Measurements from ENCODE around the gene GARIN5B.

GRCh38 chr19:55410168-55410567 is 47.1 kb upstream of the GARIN5B start:
- TF ChIP-seq JUND (IDR thresholded peaks at IDR 0.05; ENCODE audit: low read length) (no peak), POLR2A (IDR thresholded peaks at IDR 0.05; ENCODE audit: control extremely low read depth in 1 of 2, low read depth in 2 of 2, low read length in 2 of 2) (no peak), CBX5 (IDR thresholded peaks at IDR 0.05; ENCODE audit: low read depth, low read length) (no peak)
- TF ChIP-seq, protein P1, sequence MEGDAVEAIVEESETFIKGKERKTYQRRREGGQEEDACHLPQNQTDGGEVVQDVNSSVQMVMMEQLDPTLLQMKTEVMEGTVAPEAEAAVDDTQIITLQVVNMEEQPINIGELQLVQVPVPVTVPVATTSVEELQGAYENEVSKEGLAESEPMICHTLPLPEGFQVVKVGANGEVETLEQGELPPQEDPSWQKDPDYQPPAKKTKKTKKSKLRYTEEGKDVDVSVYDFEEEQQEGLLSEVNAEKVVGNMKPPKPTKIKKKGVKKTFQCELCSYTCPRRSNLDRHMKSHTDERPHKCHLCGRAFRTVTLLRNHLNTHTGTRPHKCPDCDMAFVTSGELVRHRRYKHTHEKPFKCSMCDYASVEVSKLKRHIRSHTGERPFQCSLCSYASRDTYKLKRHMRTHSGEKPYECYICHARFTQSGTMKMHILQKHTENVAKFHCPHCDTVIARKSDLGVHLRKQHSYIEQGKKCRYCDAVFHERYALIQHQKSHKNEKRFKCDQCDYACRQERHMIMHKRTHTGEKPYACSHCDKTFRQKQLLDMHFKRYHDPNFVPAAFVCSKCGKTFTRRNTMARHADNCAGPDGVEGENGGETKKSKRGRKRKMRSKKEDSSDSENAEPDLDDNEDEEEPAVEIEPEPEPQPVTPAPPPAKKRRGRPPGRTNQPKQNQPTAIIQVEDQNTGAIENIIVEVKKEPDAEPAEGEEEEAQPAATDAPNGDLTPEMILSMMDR (IDR thresholded peaks at IDR 0.05; ENCODE audit: control extremely low read depth in 1 of 3, insufficient read depth in 1 of 3, low read depth in 1 of 3, low read length in 3 of 3), result no peak

All from H1 (cell line).